Measurements from ENCODE around the gene VPS18. TPM values are rescaled to one million over a fixed set of nuclear protein-coding genes. Genes with fewer than 3 reads are reported as not detected.
A peak's percentile ranks its signal among the peaks of the same experiment; 100 is the strongest.

VPS18 gene
- total RNA-seq, 1 donor from 2014 or later, result 22.7 TPM

DNA sequence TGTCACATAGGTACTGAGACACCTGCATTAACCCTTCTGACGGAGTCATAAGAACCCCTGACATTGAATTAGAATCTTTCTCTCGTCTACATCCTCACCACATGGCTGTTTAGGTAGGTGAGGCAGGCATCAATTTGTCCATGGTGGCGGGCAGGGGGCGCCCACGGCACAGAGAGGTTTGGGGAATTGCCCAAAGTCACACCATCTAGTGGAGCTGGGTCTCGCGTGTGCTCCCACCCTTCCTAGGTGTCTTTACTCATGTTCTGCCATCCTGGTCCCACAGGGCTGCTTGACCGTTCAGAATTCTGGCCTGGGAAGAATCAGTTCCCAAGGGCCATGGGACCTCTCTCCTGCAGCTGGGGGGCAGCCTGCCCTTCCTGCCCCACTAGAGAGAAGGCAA lies 20.2 kb downstream of the VPS18 start:
- DNase-seq (no peak), ATAC-seq (no peak)
- intact Hi-C loops (cut with micrococcal nuclease), result no loop called here

DNA sequence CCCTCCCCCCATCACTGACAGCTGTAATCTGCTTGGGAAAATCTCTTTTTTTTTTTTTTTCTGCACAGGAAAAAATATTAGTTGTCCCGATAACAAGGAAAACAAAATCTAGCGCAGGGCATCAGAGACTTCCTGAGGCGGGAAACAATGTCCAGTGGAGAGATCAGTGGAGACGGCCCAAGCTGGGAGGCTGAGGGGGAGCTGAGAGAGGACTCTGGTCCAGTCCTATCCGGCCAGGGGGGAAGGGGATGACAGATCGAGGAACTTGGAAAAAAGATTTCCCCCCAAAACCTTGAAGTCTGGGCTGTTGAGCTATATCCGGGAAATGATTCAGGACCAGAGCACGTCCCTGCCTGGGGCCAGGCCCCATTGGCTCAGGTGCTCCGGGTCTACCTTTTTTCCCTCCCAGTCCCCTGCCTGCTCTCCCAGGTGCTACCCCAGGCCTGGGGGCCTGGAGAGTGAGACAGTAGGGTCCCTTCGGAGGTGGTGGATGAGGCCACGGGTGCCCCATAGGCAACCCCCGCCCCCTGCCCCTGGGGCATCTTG lies 20.9 kb downstream of the VPS18 start:
- no peak for DNase-seq
- intact Hi-C loops (cut with micrococcal nuclease), result no loop called here
- no peak for ATAC-seq

DNA sequence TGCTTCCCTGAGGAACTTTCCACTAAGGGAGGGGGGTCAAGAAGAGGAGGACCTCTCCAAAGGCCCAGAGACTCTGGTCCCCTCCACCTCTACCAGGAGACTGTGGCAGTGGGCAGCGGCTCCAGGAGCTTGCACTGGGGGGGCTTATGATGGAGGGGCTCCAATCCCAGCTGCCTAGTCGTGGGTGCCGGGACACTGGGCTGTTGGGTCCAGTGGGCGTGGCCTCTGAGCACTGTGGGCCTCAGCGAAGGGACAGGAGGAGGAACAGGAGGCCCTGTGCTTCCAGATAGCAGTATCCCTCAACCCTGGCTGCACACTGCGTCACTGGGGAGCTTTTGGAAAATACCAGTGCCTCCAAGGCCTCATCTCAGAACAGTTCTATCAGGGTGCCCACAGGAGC lies 21.4 kb downstream of the VPS18 start:
- DNase-seq (no peak), ATAC-seq (no peak)
- intact Hi-C loops (cut with micrococcal nuclease), result no loop called here

DNA sequence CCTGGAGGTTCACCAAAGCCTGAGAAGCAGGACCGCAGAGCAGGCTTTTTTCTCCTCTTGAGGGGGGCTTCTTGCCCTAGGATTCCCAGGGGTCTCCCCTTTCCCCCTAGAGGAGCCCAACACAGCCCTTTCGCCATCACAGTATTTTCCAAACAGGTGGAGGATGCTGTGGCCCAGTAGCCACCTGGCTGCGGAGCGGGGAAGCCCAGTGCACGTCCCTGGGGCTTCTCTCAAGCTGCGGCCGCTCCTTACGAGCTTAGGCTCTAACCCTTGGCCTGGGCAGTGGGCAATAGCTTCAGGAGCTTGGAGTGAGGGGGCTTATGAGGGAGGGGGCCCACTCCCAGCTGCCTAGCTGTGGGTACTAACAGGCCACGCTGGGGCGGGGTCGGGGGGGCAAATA lies 23.3 kb downstream of the VPS18 start:
- intact Hi-C loops (cut with micrococcal nuclease), result no loop called here
- no peak for DNase-seq
- no peak for ATAC-seq

DNA sequence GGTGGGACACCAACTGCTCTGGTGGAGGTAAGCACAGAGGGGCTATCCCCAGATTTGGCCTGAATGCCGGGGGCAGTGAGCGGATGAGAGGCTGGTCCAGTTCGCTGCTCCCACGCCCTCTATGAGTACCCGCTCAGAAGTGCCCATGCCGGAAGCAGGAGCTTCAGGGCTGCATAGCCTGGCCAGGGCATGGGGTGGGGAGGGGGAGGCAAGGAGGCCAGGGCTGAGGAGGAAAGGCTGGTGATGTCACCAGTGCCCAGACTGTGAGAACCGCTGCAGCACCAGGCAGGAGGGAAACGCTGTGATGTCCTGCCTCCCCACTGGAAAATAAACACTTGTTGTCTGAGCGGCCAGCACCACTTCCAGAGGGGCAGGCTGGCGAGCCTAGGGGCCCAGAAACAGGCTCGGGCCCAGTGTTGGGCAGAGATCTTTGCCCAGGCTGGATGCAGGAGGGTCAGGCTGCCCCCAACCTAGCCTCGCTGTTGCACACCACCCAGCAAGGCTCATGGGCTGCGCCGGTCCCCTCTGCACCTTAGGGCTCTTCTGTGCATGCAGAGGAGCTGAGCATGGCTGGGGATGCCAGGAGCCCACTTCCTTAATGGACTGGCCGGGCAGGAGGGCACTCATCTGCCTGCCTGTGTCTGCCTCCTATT lies 24.0 kb downstream of the VPS18 start:
- intact Hi-C loops (cut with micrococcal nuclease), result no loop called here
- peak; percentile 32 for ATAC-seq
- no peak for DNase-seq

DNA sequence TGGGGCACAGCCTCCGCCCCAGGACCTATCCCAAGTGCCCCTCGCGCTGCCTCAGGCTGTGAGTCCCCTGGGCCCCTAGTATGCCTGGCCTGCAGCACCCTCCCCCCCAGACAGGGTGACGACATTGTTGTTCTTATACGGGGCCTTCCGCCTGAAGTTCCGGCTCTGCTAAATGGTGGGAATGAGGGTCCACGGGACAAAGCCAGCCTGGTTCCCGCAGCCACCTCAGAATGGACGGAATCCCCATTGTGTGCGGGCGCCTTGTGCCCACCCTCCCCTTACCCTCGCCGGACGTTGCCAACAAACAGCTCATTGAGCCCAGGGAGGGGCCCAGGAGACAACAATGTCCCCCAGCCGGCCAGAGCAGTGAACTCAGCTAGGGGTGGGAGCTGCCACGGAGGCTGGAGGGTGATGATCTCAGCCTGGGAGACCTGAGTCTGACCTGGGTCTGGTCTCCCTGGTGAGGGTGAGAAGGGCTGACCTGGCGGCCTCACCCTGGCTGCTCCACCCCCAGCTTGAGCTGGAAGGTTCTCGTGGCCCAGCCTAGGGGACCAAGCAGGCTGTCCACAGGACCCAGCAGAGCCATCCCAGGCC lies 24.6 kb downstream of the VPS18 start:
- ATAC-seq (peak; percentile 54), DNase-seq (no peak)
- intact Hi-C loops (cut with micrococcal nuclease), result no loop called here

DNA sequence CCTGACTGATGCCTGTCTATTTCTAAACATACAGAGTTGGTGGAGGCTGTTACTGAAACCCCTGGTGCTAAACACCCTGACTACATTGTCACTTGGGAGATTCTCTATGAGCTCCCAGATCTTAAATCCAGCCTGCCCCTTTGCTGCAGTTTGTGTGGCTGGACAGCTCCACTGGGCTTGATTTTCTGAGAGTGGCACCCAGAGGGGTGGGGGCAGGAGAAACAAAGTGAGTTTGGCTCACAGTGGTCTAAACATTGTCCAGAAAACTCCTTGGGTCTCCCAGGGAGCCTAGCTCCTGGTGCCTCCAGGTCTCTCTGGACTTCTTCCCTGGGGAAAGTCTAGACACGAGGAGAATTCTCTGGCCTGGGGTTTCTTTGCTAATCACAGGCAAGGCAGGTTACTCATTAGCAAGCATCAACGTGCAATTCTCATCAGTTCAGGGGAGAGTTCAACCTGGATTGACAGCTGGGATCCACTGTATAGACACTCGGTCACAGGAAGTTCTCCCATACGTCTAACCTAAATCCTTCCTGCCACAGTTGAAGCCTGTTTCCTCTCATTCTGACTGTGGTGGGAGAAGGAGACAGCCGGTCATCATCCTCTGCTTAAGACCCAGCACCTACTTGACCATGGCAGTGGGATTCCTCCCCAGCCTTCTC lies 27.8 kb downstream of the VPS18 start:
- DNase-seq (no peak), ATAC-seq (no peak)
- intact Hi-C loops (cut with micrococcal nuclease), result no loop called here

DNA sequence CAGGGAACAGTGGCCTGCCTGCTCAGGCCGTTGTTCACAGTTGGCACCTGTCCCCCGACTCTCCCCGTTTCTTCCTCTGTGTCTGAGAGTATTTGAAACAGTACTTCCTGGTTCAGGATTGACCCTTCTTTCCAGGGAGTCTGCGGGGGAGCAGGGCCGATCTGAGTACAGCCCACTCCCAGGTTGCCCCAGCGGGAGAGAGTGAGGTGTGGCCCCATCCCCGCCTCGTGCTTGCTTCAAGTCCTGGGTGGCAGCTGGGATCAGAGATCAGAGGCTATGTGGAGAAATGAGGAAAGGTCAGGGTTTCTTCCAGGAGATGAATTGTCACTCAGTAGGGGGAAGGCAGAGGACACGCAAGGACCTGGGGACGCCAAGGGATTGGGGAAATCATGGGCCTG lies 28.4 kb downstream of the VPS18 start:
- no peak for DNase-seq
- ATAC-seq, result no peak
- intact Hi-C loops (cut with micrococcal nuclease), result no loop called here

DNA sequence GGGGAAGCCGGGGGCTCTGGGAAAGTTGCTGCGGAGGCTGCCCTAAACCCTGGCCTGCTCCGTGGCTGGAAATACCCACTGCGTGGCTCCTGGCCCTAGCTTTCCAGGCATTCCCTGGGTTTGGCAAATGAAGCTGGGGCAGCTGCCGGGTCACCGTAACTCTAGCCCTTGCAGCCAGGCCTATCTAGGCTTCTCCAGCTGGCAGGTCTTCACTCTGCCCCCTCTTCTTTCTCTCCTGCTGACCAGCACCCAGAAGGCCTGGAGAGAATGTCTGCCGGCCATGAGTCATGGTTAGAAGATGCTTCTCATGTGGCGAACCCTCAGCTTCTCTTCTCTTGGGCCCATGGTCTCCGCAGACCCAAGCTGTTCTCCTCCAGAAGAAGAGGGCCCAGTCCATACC lies 29.3 kb downstream of the VPS18 start:
- intact Hi-C loops (cut with micrococcal nuclease), result no loop called here
- DNase-seq, result no peak
- ATAC-seq, result no peak

DNA sequence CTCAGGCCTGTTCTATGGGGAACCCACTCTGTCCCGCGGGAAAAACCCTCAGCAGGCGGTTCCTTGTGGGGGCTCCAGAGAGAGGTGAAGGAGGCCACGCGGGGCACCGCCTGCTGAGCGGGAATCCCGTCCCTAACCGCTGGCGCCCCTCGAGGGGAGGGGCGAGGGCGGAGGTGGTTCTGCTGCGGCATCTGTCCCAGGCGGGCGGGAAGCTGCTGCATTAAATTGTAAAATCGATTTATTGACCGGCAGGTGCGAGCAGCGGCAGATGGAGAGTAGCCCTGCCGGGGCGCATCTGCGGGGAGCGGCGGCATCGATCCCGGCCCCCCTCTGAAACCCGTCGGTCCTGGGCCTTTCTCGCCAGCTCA lies 31.2 kb downstream of the VPS18 start:
- intact Hi-C loops (cut with micrococcal nuclease), result no loop called here
- no peak for DNase-seq
- ATAC-seq, result no peak

DNA sequence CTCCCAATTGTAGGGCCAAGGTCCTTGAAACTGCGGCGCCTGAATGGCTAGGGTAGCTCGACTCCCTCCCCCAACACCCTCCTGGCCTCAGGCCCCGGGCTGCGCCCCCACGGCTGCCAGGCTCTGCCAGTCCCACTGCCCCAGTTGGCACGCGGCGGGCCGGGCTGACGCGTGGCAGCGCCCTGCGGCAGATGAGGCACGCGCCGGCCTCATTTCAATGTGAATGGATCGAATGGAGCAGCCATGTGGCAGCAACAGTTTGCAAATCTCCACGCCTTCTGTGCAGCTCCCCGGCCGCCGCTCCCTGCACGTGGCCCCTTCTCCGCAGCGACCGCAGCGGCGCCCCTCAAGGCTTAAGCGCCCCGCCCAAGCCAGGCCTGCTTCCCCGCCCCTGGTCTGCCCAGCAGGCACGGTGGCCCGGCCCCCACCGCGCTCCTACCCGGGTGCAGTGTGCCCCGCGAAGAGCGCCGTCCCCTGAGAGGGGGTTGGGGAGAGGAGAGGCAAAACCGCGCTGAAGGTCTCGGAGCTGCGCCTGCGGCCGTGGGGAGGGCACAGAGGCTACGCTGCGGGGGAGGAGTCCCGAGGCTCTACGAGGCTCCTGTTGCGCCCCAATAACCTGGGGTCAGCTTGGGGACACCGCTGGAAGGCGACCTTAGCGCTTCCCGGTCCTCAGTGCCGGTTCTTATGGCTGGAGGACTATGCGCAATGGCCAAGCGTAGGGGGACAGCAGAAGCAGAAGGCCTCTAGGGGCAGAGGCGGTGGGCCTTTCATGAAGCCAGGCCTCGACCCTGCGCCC lies 31.8 kb downstream of the VPS18 start:
- intact Hi-C loops (cut with micrococcal nuclease), result no loop called here
- DNase-seq (no peak), ATAC-seq (no peak)

DNA sequence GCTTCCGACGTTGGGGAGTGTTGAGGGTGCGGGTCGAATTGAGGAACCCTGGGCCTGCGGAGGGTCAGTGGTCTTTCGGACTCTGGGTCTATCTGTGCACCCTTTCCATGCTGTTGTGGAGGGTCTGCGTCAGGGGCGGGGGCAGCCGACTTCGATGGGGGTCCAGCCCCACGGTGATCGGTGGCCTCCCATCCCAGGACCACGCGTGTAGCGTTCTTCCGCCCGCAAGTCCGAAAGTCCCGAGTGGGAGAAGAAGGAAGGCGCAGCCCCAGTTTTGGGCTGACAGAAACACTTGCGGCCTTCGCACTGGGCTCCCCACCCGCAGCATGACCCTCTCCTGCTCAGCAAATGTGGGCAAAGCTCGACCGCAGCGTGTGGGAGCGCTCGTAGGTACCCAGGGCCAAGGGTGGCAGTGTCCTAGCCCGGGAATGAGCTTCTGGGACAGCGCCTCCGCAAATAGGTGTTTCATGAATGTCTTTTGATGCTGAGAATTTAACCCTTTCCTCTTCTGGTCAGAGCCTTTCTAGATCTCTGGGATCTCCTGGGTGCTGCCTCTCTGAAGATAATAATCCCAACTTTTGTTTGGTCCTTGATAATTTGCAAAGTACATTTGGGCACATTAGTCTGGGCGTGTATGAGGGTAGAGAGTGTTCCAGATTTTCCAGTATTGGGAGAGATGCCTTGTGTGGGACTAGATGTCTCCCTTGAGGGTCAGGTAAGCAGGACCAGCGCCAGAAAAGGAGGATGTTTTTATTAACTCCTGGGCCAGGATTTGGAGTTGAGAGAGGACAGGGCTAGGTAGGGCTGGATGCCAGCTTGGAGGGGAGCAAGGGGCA lies 32.6 kb downstream of the VPS18 start:
- intact Hi-C loops (cut with micrococcal nuclease), result no loop called here
- DNase-seq, result no peak
- ATAC-seq, result no peak

DNA sequence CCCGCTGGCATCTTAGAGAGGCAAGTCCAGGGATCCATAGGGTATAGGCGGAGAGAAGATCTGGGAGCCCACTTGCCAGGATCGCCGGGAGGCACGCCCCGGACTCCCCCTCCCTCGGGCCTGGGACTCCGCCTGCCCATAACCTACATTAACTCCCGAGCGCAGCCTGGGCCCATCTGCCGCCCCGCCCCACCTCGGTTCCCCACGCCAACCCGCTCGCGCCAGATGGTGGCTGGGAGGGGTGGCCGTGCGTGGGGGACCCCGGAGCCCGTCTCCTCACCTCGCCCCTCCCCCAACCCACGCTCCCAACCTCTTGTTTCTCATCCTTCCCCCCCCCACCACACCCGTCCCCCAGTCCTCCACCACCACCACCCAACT lies 33.2 kb downstream of the VPS18 start:
- DNase-seq (no peak), ATAC-seq (no peak)
- intact Hi-C loops (cut with micrococcal nuclease), result no loop called here

DNA sequence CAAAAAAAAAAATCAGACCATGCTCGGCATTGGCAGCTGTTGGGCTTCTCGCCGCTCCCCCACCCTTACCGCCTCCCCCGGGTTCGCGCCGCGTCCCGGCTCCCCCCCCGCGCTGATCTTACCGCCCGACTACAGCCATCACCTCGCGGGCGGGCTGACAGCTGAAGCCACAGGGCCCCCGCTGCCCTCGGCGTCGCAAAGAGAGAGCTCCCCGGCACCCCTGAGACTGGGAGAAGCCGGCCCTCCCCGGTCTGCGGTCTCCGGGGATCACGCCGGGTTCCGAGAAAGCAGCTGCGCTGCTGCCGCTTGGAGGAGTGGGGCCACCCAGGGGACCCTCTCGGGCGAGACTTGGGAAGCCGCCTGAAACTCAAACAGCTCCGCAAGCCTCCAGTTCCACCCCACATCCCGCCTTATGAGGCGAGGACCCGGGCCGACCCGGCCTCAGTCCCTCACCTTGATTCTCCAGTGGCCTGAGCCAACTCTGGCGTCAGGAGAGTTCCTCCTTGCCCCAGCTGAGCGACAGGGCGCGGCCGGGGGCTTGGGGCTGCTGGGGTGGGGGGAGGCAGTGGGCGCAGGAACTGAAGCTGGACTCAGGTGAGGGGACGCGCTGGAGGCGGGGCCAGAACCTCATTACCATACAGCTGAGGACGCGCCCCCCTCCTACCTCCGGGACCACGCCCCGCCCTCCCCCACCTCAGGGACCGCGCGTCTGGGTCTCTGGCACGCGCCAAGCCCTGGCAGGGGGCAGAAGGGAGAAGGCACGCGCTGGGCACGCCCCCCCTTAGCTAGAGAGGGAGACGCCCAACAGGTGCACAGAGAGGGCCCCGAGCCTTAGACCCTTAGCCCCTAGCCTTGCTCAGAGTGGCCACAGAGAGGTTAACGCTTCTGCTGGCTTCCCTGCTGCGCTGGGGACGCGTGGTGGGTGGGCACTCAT lies 33.9 kb downstream of the VPS18 start:
- intact Hi-C loops (cut with micrococcal nuclease), result no loop called here
- ATAC-seq, result no peak
- DNase-seq, result no peak

DNA sequence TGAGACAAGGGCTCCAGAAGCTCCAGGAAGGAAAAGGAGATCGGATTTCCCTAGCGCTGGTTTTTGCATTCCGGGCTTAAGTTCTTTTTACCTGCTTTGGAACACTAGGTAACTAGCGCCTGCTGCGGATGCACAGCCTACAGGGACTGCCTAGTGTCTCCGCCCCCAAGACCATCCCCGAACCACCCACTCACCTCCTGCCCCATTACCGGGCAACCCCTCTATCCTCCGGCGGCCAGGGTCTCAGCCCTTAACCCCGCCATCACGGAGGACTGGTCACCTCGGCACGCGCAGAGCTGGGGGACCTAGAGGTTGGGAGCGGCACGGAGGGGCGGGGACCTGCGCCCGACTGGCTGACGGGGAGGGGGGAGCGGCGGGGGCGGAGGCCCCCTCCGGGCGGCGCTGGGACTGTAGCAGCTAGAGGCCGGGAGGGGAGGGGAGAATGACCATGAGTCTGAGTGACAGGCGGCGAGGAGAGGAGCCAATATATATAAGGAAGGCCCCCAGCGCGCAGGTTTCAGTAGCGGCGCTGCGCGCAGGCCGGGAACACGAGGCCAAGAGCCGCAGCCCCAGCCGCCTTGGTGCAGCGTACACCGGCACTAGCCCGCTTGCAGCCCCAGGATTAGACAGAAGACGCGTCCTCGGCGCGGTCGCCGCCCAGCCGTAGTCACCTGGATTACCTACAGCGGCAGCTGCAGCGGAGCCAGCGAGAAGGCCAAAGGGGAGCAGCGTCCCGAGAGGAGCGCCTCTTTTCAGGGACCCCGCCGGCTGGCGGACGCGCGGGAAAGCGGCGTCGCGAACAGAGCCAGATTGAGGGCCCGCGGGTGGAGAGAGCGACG lies 34.8 kb downstream of the VPS18 start, which contains the start of gene DLL4:
TSS of gene DLL4 (plus strand) at position 520 of the 839 bp plus-strand sequence. CDS start 329 bp downstream, outside the sequence.
- DNase-seq (peak; percentile 72), ATAC-seq (peak; percentile 64)
- intact Hi-C loops (cut with micrococcal nuclease), result no loop called here

DNA sequence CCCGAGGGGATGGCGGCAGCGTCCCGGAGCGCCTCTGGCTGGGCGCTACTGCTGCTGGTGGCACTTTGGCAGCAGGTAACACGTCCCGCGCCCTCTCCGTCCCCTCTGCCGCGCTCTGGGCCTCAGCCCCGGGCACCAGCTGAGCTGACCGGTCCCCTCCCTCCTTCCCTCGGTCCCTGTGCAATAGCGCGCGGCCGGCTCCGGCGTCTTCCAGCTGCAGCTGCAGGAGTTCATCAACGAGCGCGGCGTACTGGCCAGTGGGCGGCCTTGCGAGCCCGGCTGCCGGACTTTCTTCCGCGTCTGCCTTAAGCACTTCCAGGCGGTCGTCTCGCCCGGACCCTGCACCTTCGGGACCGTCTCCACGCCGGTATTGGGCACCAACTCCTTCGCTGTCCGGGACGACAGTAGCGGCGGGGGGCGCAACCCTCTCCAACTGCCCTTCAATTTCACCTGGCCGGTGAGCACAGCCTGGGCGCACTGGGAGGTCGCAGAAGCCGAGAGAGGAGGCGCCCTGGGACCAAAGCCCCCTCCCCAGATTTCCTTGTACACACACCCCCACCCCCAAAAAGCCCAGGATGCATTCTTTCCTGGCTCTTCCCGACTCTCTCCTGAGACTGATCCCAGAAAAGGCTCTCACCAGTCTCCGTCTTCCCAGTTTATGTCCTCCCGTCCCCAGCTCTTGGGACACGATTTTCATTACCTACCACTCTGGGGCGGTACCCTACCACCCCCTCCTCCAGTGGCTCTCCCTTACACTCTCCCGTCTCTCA lies 35.6 kb downstream of the VPS18 start:
- intact Hi-C loops (cut with micrococcal nuclease), result no loop called here
- peak; percentile 73 for DNase-seq
- ATAC-seq, result peak; percentile 58

All from left ventricle myocardium superior (tissue), 1 donor.